ENCODE data around the gene VGLL3. TPM values are rescaled to one million over a fixed set of nuclear protein-coding genes. Genes with fewer than 3 reads are reported as not detected.

The VGLL3 gene
- polyA plus RNA-seq, 1 donor from 2014 or later: 0.06 TPM

GRCh38 chr3:87004883-87005282 is 13.9 kb upstream of the VGLL3 start:
- no peaks in the 10 kb centered on the region for H3F3A ChIP-seq (ENCODE audit: insufficient read depth, low read length, poor library complexity, severe bottlenecking)
- no peaks in the 10 kb centered on the region for H3K27me3 ChIP-seq (ENCODE audit: insufficient read depth, low read depth, low read length)
- no peak overlapping the region for H3K4me3 ChIP-seq (ENCODE audit: low read length)
- no peaks in the 10 kb centered on the region for H3K9me3 ChIP-seq (ENCODE audit: low read length)
- no peaks in the 10 kb centered on the region for H3K36me3 ChIP-seq (ENCODE audit: insufficient read depth, low read length)
- no peaks in the 10 kb centered on the region for H3K79me2 ChIP-seq (replicated peaks; ENCODE audit: insufficient read depth, low read length)
- no peak overlapping the region for H3K9ac ChIP-seq (ENCODE audit: low read length)
- no peak for TF ChIP-seq EP300 (conservative IDR thresholded peaks at IDR 0.05; ENCODE audit: poor library complexity, severe bottlenecking)
- TF ChIP-seq POLR2AphosphoS5 (IDR thresholded peaks at IDR 0.05): no peak
- TF ChIP-seq RAD21 (conservative IDR thresholded peaks at IDR 0.05): no peak
- no peak for TF ChIP-seq CTCF (IDR thresholded peaks at IDR 0.05; ENCODE audit: poor library complexity, severe bottlenecking)
- no peak for TF ChIP-seq MXI1 (conservative IDR thresholded peaks at IDR 0.05; ENCODE audit: poor library complexity, severe bottlenecking)
- TF ChIP-seq REST (IDR thresholded peaks at IDR 0.05; ENCODE audit: borderline replicate concordance): no peak
- TF ChIP-seq SMC3 (conservative IDR thresholded peaks at IDR 0.05; ENCODE audit: poor library complexity): no peak
- TF ChIP-seq TAF1 (IDR thresholded peaks at IDR 0.05; ENCODE audit: low read depth): no peak
- TF ChIP-seq EZH2 (IDR thresholded peaks at IDR 0.05; ENCODE audit: borderline replicate concordance, insufficient read depth, low read length, poor library complexity, severe bottlenecking): no peak
- no peaks in the 10 kb centered on the region for H3K9me2 ChIP-seq (ENCODE audit: insufficient read depth, low read length)
- no peak overlapping the region for H2AFZ ChIP-seq (ENCODE audit: low read depth, low read length)
- H3K27ac ChIP-seq (ENCODE audit: low read length): no peak overlapping the region
- no peaks in the 10 kb centered on the region for H4K20me1 ChIP-seq (ENCODE audit: insufficient read depth)
- no peak overlapping the region for H3K4me2 ChIP-seq (ENCODE audit: low read length)

- H3K36me3 ChIP-seq (ENCODE audit: insufficient read depth, low read length): no peaks in the 10 kb centered on the region
- TF ChIP-seq CTCF (IDR thresholded peaks at IDR 0.05; ENCODE audit: poor library complexity, severe bottlenecking): no peak
- TF ChIP-seq TAF1 (IDR thresholded peaks at IDR 0.05; ENCODE audit: low read depth): no peak
- no peak for TF ChIP-seq RAD21 (conservative IDR thresholded peaks at IDR 0.05)
- no peak for TF ChIP-seq SMC3 (conservative IDR thresholded peaks at IDR 0.05; ENCODE audit: poor library complexity)
- TF ChIP-seq MXI1 (conservative IDR thresholded peaks at IDR 0.05; ENCODE audit: poor library complexity, severe bottlenecking): no peak
- no peaks in the 10 kb centered on the region for H3F3A ChIP-seq (ENCODE audit: insufficient read depth, low read length, poor library complexity, severe bottlenecking)
- H3K27me3 ChIP-seq (ENCODE audit: insufficient read depth, low read depth, low read length): no peaks in the 10 kb centered on the region
- H3K79me2 ChIP-seq (replicated peaks; ENCODE audit: insufficient read depth, low read length): no peaks in the 10 kb centered on the region
- H3K4me2 ChIP-seq (ENCODE audit: low read length): no peak overlapping the region
- H4K20me1 ChIP-seq (ENCODE audit: insufficient read depth): no peaks in the 10 kb centered on the region
- H2AFZ ChIP-seq (ENCODE audit: low read depth, low read length): no peak overlapping the region
- H3K4me3 ChIP-seq (ENCODE audit: low read length): no peak overlapping the region
- no peaks in the 10 kb centered on the region for H3K9me2 ChIP-seq (ENCODE audit: insufficient read depth, low read length)
- H3K27ac ChIP-seq (ENCODE audit: low read length): no peak overlapping the region
- H3K9me3 ChIP-seq (ENCODE audit: low read length): no peaks in the 10 kb centered on the region
- H3K9ac ChIP-seq (ENCODE audit: low read length): no peak overlapping the region
Measured at GRCh38 chr3:87002346-87002745, 11.4 kb upstream of the VGLL3 start.
